ENCODE results near the gene WDR45. TPM values are rescaled to one million over a fixed set of nuclear protein-coding genes. Genes with fewer than 3 reads are reported as not detected.

WDR45 gene
- total RNA-seq, 1 experiment from 2014 or later, result 85.0 TPM

DNA sequence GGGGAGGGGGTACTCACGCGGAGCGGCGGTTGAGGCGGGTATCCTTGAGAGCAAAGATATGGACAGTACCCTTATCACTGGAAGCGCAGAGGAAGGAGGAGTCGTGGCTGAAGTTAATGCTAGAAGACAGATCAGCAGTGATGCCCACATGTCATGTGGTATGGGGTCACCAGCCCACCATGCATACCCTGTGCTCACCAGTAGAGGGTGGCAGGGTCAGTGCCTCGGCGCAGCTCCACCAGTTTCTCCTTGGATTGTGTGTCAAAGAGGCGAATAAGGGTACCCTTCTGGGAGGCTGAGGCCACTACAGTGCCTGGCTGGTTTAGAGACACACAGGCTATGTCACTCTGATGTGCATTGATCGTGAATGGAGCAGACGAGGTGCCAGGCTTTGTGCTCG, 4.3 kb downstream of the WDR45 start:
- no peak for DNase-seq (ENCODE audit: extremely low read depth, low read depth)

- peak; percentile 75 for DNase-seq (ENCODE audit: extremely low read depth, low read depth)
These were observed 5.8 kb downstream of the WDR45 start, which contains the start of gene PRAF2 for GRCh38 chrX:49073601-49074575. PRAF2 (minus strand) TSS chrX:49074002; CDS start chrX:49073987, 15 bp downstream.

GRCh38 chrX:49072712-49073095, 7.0 kb downstream of the WDR45 start:
- DNase-seq (ENCODE audit: extremely low read depth, low read depth), result no peak

DNA sequence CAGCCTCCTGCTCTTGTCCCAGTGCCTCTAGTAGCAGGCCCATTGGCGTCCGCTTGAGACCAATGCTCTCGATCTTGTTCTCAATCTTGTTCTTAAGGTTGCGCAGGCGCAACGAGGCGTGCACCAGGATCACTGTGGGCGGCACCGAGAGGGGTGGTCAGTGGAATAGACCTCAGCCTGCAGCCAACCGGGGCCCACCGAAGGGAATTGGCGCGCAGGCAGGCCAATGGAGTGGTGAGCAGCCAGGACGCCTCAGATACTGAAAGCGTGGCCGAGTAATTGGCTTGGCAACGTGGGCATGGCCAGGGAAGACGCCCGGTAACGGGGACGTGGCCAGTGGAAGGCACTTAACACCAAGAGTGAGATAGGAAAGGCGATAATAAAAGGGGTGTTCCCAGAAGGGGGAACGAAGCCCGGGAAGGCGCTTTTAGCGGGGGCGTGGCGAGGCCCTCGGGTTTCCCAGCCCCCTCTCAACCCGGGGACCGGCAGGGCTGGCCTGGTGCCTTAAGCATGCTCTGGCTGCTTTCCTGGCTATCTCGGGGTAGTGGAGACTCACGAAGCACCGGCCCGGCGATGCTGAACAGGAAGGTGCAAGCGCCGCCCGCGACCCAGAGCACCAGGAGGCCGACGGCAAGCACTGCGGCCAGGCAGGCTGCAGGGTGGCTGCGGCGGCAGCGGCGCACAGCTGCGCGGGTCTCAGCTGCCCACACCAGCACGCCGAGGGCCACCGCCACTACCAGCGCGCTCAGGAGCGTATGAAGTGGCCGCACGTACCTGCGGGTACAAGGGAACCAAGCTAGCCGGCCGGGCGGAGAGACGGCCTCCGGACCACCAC, 7.6 kb downstream of the WDR45 start:
- DNase-seq (ENCODE audit: extremely low read depth, low read depth), result no peak

DNA sequence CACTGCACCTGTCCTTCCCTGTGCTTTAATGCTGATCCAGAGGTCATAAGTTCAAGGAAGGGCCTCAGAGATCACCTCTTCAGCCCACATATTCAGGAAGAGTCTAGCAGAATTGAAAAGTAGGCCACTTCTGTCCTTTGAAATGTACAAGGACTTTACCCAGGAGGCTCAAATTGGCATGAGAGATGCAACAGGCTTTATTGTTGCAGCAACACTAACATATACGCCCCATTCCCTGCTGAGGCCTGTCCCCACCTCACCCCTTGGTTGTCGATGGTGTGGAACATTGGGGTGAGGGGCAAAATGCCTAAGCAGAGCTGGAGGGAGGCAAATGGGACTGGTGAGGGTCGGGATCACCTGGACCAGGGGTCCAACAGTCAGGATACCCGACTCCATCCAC, 8.7 kb downstream of the WDR45 start:
- no peak for DNase-seq (ENCODE audit: extremely low read depth, low read depth)

- no peak for DNase-seq (ENCODE audit: extremely low read depth, low read depth)
These were observed 10.6 kb downstream of the WDR45 start for GRCh38 chrX:49069038-49069437.

GRCh38 chrX:49067285-49068120, 12.2 kb downstream of the WDR45 start:
- DNase-seq (ENCODE audit: extremely low read depth, low read depth), result no peak

DNA sequence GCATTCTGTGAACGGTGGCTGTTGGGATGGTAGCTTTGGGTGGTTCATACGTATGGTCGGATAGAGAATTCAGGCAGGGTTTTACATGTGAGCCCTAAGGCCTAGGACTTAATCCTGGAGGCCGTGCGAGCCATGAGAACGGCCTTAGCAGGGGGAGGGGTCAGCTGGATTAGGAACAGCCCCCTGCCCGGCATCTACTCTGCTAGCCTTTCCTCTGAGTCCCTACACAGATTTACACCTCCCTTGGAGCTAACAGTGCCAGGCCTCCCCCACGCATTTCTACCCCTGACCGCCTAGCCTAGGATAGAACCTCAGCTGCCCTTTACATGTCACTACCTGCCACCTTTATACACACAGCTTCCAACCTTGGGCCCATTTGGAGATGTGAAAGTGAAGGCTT, 13.0 kb downstream of the WDR45 start:
- no peak for DNase-seq (ENCODE audit: extremely low read depth, low read depth)

DNA sequence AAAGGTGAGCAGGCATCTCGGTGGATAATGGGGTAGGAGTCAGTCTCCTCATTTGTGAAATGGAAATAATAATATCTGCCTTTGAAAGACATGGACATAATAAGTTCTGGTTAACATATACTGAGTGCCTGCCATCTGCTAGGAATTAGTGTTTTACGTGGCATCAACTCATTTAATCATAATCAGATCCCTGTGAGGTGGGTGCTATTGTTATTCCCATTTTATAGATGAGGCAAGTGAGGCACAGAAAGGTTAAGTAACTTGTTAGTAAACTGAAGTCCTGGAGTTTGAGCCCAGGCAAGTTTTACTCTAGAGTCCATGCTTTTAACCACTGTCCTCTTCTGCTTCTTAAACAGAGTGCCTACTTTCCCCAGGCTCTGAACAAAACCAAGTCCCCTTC, 13.4 kb downstream of the WDR45 start:
- no peak for DNase-seq (ENCODE audit: extremely low read depth, low read depth)

DNA sequence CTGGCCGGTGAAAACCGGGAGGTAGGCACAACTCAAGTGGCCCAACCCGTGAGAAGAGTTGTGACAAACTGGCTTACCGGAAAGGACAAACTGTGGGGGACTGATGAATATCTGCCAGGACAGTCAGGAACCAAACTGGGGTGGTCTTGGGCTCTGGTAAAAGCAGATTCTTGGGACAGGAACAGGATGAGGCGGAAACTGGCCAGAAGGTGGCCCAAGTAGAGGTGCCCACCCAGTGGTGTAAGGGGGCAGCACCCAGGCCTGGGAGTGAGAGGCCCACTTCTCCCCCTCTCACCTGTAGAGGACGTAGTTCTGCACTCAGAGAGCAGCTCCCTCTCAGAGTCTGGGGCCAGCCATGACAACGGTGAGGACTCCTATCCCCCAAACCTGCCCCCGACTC, 15.0 kb downstream of the WDR45 start:
- no peak for DNase-seq (ENCODE audit: extremely low read depth, low read depth)

GRCh38 chrX:49064303-49064702, 15.4 kb downstream of the WDR45 start:
- no peak for DNase-seq (ENCODE audit: extremely low read depth, low read depth)

DNA sequence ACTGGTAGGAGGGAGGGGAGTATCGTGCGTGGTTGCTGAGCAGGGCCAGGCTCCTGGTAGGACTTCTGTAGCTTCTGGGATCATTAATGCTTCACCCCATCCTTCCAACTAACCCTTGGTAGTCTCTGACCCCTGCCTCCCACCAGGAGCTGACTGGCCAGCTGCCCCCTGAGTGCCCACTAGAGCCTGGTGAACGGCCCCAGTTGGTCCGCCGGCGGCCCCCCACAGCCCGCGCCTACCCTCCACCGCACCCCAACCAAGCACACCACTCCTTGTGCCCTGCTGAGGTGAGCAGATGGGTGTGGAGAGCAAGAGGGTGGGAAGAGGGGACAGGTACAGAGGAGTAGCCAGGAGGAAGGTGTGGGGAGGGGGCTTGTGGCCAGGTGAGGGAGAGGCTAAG, 16.0 kb downstream of the WDR45 start:
- no peak for DNase-seq (ENCODE audit: extremely low read depth, low read depth)

DNA sequence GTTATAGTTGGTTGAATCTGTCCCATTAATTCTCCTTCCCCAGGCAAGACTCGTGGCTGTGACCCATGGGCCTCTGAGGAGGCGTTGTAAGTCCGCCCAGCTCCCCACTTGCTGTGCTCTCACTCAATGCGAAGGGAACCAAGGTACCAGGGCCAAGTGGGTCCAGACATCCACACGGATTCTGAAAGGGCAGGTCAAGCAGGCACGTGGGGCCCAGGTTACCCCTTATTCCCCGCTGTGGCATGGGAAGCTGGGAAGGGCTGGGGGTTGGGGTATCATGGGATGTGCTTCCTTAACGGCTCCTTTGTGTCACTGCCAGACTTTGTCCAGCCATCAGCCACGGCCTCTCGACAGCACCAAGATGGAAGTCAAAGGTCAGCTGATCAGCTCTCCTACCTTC, 17.8 kb downstream of the WDR45 start:
- no peak for DNase-seq (ENCODE audit: extremely low read depth, low read depth)

GRCh38 chrX:49061490-49061889, 18.2 kb downstream of the WDR45 start:
- no peak for DNase-seq (ENCODE audit: extremely low read depth, low read depth)

GRCh38 chrX:49060914-49061313, 18.8 kb downstream of the WDR45 start:
- no peak for DNase-seq (ENCODE audit: extremely low read depth, low read depth)

DNA sequence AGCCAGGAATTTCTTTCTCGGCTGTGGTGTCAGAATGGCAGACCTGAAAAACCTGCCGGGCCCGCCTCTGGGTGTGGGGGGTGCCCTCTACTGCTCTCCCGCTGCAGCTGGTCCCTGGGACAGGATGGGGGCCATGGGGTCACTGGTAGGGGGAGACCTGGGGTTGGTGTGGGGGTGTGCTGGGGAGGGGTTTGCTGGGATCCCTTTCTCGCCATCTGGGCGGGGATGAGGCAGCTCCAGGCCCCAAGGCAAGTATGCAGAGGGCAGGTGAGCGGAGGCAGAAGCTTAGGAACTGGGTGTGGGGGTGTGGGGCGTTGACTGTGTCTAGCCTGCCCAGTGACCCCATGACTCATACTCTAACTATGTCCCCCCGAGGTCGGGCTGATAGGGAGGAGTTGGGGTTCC, 20.0 kb downstream of the WDR45 start:
- no peak for DNase-seq (ENCODE audit: extremely low read depth, low read depth)

DNA sequence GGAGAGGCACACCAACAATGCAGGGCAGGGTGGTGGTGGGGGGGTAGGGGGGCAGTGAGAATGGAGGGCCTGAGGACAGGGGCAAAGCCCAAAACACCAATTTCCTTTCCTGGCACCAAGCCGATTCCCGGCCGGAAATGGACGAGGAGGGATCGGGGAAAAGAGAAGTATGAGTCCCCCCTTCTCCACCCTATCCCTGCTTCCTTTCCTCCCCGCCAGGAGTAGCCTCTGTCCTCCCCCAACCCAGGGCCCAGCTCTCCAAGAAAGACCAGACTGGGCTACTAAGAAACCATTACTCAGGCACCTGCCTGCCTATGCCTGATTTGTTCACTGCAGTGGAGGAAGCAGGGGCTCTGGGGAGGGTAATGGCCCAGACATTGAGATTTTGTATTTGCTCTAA, 20.5 kb downstream of the WDR45 start:
- DNase-seq (ENCODE audit: extremely low read depth, low read depth), result no peak

- no peak for DNase-seq (ENCODE audit: extremely low read depth, low read depth)
These were observed 20.9 kb downstream of the WDR45 start, which contains the start of gene CCDC120 for GRCh38 chrX:49058794-49059193. CCDC120 (plus strand) TSS chrX:49058999; CDS start chrX:49062042, 3,043 bp downstream.

DNA sequence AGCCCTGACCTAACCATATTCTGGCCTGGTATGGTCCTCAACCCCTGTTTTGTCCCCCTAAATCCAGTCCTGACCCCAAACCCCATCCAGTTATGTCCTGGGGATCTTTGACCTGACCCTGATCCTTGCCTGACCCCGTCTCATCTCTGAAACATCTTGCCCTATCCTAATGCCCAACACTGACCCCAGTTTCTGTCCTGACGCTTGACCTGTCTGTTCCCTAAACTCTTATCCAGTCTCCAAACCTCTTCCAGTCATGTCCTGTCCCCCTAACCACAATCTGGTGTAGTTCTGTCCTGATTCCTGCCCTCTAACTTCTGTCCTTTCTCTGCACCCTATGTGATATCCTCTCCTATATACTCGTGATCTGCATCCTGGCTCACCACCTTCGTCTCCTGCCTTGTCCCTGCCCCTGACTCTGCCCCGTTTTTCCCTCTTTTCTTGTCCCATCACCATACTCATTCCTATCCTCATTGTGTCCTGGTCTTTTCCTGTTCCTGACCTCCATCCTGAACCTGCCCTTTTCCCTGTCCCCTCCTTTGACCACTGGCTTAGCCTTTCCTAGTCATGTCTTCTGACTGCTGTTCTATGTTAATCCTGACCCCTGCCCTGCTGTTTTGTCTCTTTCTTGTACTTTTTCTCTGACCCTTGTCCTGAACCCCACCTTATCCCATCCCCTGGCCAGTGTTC, 25.5 kb downstream of the WDR45 start:
- DNase-seq (ENCODE audit: extremely low read depth, low read depth), result no peak

All from NCI-H460 (cell line).